WERI-Rb-1 (cell line): ENCODE measurements around the gene WDFY2.
"Not testable (repeated sequence)": the region's sequence is repeated elsewhere in the genome, so short reads cannot be mapped to it uniquely, and the experiment has no call there.

Experiments used
- DNase-seq: peaks from one replicate; pipeline ENCODE4 v3.0.0-alpha.2; 2020
- H3K27ac ChIP-seq: fragments of 250-450 bp; sonication (Bioruptor Pico); 2 replicates; pipeline ENCODE4 v1.5.1; 2020; ENCODE audit warnings: mild to moderate bottlenecking, moderate library complexity
- H3K27me3 ChIP-seq: fragments of 250-450 bp; sonication (Bioruptor Pico); 2 replicates; pipeline ENCODE4 v1.5.1; 2021; ENCODE audit warnings: mild to moderate bottlenecking, low read depth, moderate library complexity; ENCODE audit not compliant: insufficient read depth, severe bottlenecking
- H3K36me3 ChIP-seq: fragments of 250-450 bp; sonication (Bioruptor Pico); 2 replicates; pipeline ENCODE4 v1.5.1; 2020; ENCODE audit warnings: mild to moderate bottlenecking, moderate library complexity
- H3K4me3 ChIP-seq: 2 replicates; pipeline ENCODE4 v1.5.1; 2011; ENCODE audit warnings: low read depth, mild to moderate bottlenecking, control low read depth, low read length
- H3K9me3 ChIP-seq: fragments of 250-450 bp; sonication (Bioruptor Pico); 2 replicates; pipeline ENCODE4 v1.5.1; 2021; ENCODE audit warnings: mild to moderate bottlenecking, moderate library complexity; ENCODE audit not compliant: severe bottlenecking
- CTCF ChIP-seq: IDR thresholded peaks from 2 replicates; pipeline ENCODE4 v1.5.1; 2011; ENCODE audit warnings: low read depth, mild to moderate bottlenecking, control low read depth, inconsistent platforms, low read length

Gene WDFY2

GRCh38 chr13:51639171-51639570 lies 54.9 kb downstream of the WDFY2 start:
- H3K4me3 ChIP-seq = no peak overlapping the region
- no peaks in the 10 kb centered on the region for H3K27me3 ChIP-seq
- H3K27ac ChIP-seq = no peak overlapping the region
- no peaks in the 10 kb centered on the region for H3K9me3 ChIP-seq
- no peak for DNase-seq
- no peaks in the 10 kb centered on the region for H3K36me3 ChIP-seq
- no peak for TF ChIP-seq CTCF

GRCh38 chr13:51640696-51641095 lies 56.4 kb downstream of the WDFY2 start:
- not testable (repeated sequence) for H3K27me3 ChIP-seq, DNase-seq, H3K27ac ChIP-seq, H3K4me3 ChIP-seq, H3K36me3 ChIP-seq, H3K9me3 ChIP-seq

- H3K4me3 ChIP-seq = no peak overlapping the region
- no peaks in the 10 kb centered on the region for H3K27me3 ChIP-seq
- H3K36me3 ChIP-seq = no peaks in the 10 kb centered on the region
- TF ChIP-seq CTCF = no peak
- no peak for DNase-seq
- no peaks in the 10 kb centered on the region for H3K9me3 ChIP-seq
- H3K27ac ChIP-seq = no peak overlapping the region
These were observed 59.0 kb downstream of the WDFY2 start for GRCh38 chr13:51643105-51643881.

- H3K36me3 ChIP-seq = no peaks in the 10 kb centered on the region
- H3K27ac ChIP-seq = no peak overlapping the region
- no peaks in the 10 kb centered on the region for H3K27me3 ChIP-seq
- no peaks in the 10 kb centered on the region for H3K9me3 ChIP-seq
- no peak for DNase-seq
- H3K4me3 ChIP-seq = no peak overlapping the region
- TF ChIP-seq CTCF = no peak
These were observed 59.6 kb downstream of the WDFY2 start for GRCh38 chr13:51643882-51644281.

GRCh38 chr13:51644654-51645053 lies 60.4 kb downstream of the WDFY2 start:
- no peak overlapping the region for H3K27ac ChIP-seq
- H3K9me3 ChIP-seq = no peaks in the 10 kb centered on the region
- no peaks in the 10 kb centered on the region for H3K36me3 ChIP-seq
- no peak overlapping the region for H3K4me3 ChIP-seq
- TF ChIP-seq CTCF = no peak
- no peak for DNase-seq
- H3K27me3 ChIP-seq = no peaks in the 10 kb centered on the region

GRCh38 chr13:51645154-51645650 lies 60.9 kb downstream of the WDFY2 start:
- no peak overlapping the region for H3K4me3 ChIP-seq
- no peak for DNase-seq
- TF ChIP-seq CTCF = no peak

More at GRCh38 chr13:51645154-51645650, 60.9 kb downstream of the WDFY2 start:
- Histone ChIP-seq H3K27me3 (no peaks in the 10 kb centered on the region), H3K36me3 (no peaks in the 10 kb centered on the region), H3K27ac (no peak overlapping the region), H3K9me3 (no peaks in the 10 kb centered on the region)
